Lower leg skin (tissue), 3 donors: ENCODE measurements around the gene PRR7.

Experiments used
- CTCF ChIP-seq, 3 donors: fragments of 450-650 bp; IDR thresholded peaks; one replicate each; pipeline ENCODE4 v1.5.1; 2016; ENCODE audit warnings: antibody characterized with exemption in 3 of 3, mild to moderate bottlenecking in 3 of 3, moderate library complexity in 2 of 3
- POLR2A ChIP-seq, 2 donors: fragments of 450-650 bp; IDR thresholded peaks; one replicate each; pipeline ENCODE4 v1.6.1; 2016 to 2017; ENCODE audit warnings: antibody characterized with exemption in 2 of 2, mild to moderate bottlenecking in 1 of 2, moderate library complexity in 1 of 2

- TF ChIP-seq CTCF (IDR thresholded peaks at IDR 0.05): no peak
- no peak for TF ChIP-seq POLR2A (IDR thresholded peaks at IDR 0.05)
Measured at GRCh38 chr5:177472460-177473442, 26.1 kb downstream of the PRR7 start.
